DND-41 (cell line): ENCODE measurements around the gene STMND1.

ENCODE experiments used
- EZH2 ChIP-seq: IDR thresholded peaks from 3 replicates; pipeline ENCODE4 v1.6.1; 2012; ENCODE audit warnings: borderline replicate concordance, low read depth, mild to moderate bottlenecking, moderate library complexity, low read length, inconsistent platforms; ENCODE audit not compliant: severe bottlenecking
- TF ChIP-seq, protein P1 (sequence below): IDR thresholded peaks from 2 replicates; pipeline ENCODE4 v1.5.1; 2012; ENCODE audit warnings: borderline replicate concordance, low read length, moderate library complexity, mild to moderate bottlenecking; ENCODE audit not compliant: poor library complexity, severe bottlenecking; ENCODE audit errors: extremely low read depth

DNA sequence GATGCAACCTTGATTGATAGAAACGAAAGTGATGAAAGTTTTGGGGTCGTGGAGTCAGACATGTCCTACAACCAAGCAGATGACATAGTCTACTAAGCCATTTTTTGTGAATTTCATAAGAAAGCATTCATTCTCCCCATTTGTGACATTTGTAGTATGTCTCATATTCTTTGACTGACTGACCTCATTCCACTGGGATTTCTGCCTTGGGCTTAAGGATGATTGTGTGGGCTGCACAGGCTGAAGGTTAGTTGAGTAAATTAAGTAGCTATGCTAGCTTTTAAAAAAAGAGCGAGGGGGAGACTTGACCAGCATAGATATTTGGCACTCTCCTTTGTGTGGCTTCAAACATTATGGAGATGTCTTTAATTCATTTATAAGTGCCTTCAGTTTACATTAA lies 28.9 kb downstream of the STMND1 start:
- TF ChIP-seq, protein P1, sequence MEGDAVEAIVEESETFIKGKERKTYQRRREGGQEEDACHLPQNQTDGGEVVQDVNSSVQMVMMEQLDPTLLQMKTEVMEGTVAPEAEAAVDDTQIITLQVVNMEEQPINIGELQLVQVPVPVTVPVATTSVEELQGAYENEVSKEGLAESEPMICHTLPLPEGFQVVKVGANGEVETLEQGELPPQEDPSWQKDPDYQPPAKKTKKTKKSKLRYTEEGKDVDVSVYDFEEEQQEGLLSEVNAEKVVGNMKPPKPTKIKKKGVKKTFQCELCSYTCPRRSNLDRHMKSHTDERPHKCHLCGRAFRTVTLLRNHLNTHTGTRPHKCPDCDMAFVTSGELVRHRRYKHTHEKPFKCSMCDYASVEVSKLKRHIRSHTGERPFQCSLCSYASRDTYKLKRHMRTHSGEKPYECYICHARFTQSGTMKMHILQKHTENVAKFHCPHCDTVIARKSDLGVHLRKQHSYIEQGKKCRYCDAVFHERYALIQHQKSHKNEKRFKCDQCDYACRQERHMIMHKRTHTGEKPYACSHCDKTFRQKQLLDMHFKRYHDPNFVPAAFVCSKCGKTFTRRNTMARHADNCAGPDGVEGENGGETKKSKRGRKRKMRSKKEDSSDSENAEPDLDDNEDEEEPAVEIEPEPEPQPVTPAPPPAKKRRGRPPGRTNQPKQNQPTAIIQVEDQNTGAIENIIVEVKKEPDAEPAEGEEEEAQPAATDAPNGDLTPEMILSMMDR = no peak
- TF ChIP-seq EZH2 = no peak
